Hepatocyte (in vitro differentiated cells): ENCODE results near the gene PPFIA2.

Experiments
- EZH2 ChIP-seq: fragments of 200-600 bp; sonication (generic); IDR thresholded peaks from 2 replicates; pipeline ENCODE4 v1.6.1; 2016; ENCODE audit warnings: antibody characterized with exemption, mild to moderate bottlenecking, borderline replicate concordance
- EZH2phosphoT487 ChIP-seq: fragments of 200-600 bp; sonication (generic); IDR thresholded peaks from one replicate; pipeline ENCODE4 v1.6.1; 2018; ENCODE audit warnings: antibody characterized with exemption, mild to moderate bottlenecking, low read depth, moderate library complexity; ENCODE audit not compliant: unreplicated experiment, severe bottlenecking
- TF ChIP-seq, protein P1 (sequence below): fragments of 200-600 bp; sonication (generic); IDR thresholded peaks from 2 replicates; pipeline ENCODE4 v1.5.1; 2016; ENCODE audit warnings: antibody characterized with exemption, mild to moderate bottlenecking; ENCODE audit not compliant: poor library complexity

DNA sequence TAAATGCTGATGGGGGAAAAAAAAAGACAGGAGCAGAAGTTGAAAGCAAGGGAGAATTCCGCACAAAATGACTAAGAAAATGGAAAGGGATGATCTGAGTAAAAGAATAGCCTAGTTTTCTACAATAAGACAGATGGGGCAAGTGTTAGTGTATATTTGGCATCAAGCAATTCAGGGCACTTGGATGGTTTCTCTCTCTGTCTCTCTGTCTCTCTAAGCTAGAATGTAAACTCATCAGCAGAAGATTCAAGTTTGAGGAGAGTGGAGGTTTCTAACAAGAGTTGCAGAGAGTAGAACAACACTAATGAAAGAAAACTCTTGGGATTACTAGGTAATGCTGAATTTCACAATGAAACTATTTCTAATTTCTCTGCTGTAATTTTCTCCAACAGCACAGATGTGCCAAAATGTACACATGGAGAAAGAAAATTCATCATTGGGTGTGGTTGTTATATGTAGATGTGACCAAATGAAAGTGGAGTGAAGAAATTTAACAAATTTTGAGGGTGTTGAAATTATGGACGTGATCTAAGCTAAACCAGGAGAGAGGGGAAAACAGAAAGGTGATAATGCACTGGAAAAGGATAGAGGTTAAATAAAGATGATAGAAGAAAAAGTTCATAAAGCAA, 444.1 kb downstream of the PPFIA2 start:
- TF ChIP-seq, protein P1, sequence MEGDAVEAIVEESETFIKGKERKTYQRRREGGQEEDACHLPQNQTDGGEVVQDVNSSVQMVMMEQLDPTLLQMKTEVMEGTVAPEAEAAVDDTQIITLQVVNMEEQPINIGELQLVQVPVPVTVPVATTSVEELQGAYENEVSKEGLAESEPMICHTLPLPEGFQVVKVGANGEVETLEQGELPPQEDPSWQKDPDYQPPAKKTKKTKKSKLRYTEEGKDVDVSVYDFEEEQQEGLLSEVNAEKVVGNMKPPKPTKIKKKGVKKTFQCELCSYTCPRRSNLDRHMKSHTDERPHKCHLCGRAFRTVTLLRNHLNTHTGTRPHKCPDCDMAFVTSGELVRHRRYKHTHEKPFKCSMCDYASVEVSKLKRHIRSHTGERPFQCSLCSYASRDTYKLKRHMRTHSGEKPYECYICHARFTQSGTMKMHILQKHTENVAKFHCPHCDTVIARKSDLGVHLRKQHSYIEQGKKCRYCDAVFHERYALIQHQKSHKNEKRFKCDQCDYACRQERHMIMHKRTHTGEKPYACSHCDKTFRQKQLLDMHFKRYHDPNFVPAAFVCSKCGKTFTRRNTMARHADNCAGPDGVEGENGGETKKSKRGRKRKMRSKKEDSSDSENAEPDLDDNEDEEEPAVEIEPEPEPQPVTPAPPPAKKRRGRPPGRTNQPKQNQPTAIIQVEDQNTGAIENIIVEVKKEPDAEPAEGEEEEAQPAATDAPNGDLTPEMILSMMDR: no peak
- no peak for TF ChIP-seq EZH2phosphoT487
- TF ChIP-seq EZH2: no peak
